ENCODE data around the gene UPF3A.

Gene UPF3A

DNA sequence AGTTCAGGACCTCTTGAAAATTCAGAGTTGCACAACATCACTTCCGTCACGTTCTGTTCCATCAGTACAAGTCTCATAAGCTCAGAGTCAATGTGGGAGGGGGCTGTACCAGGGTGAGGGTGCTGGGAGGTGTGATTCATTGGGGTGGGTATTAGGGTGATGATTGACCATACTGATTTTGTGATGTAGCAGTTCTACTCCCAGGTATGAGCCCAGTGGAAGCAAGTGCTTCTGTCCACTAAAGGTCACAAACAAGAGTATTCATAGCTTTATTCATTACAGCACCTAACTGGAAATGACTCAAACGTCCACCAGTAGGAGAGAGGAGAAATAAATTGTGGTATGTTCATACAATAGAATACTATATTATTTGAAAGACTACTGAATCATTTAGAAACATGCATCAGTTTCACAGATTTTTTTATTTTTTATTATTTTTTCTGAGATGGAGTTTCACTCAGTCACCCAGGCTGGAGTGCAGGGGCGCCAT lies 12.1 kb upstream of the UPF3A start:
- in situ Hi-C loops (cut with MboI; ENCODE audit: low sequenced_read_pairs, unreplicated experiment), result no loop called here

DNA sequence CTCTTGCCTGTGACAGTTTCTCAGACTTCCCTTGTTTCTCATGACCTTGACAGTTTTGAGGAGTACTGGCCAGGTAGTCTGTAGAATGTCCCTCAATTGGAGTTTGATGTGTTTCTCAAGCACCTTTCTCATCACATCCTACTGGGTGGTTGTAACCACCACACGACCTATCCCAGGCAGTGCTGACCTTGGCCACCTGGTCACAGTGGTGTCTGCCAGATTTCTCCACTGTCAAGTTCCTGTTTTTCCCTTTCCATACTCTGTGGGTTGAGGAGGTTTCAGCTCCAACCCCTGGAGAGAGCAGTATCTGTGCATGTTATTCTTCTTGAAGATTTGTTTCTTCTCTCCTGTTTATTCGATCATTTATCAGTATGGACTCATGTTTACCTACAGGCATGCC lies 8.4 kb upstream of the UPF3A start:
- no peak for DNase-seq (ENCODE audit: low spot score)
- in situ Hi-C loops (cut with MboI; ENCODE audit: low sequenced_read_pairs, unreplicated experiment), result no loop called here
- TF ChIP-seq, protein P1, sequence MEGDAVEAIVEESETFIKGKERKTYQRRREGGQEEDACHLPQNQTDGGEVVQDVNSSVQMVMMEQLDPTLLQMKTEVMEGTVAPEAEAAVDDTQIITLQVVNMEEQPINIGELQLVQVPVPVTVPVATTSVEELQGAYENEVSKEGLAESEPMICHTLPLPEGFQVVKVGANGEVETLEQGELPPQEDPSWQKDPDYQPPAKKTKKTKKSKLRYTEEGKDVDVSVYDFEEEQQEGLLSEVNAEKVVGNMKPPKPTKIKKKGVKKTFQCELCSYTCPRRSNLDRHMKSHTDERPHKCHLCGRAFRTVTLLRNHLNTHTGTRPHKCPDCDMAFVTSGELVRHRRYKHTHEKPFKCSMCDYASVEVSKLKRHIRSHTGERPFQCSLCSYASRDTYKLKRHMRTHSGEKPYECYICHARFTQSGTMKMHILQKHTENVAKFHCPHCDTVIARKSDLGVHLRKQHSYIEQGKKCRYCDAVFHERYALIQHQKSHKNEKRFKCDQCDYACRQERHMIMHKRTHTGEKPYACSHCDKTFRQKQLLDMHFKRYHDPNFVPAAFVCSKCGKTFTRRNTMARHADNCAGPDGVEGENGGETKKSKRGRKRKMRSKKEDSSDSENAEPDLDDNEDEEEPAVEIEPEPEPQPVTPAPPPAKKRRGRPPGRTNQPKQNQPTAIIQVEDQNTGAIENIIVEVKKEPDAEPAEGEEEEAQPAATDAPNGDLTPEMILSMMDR (IDR thresholded peaks at IDR 0.05; ENCODE audit: borderline replicate concordance, control extremely low read depth, extremely low read depth, insufficient read depth, missing control alignments), result no peak

More for the DNA sequence above, 12.1 kb upstream of the UPF3A start:
- TF ChIP-seq, protein P1 (IDR thresholded peaks at IDR 0.05; ENCODE audit: borderline replicate concordance, control extremely low read depth, extremely low read depth, insufficient read depth, missing control alignments), result no peak
- DNase-seq (ENCODE audit: low spot score), result no peak

DNA sequence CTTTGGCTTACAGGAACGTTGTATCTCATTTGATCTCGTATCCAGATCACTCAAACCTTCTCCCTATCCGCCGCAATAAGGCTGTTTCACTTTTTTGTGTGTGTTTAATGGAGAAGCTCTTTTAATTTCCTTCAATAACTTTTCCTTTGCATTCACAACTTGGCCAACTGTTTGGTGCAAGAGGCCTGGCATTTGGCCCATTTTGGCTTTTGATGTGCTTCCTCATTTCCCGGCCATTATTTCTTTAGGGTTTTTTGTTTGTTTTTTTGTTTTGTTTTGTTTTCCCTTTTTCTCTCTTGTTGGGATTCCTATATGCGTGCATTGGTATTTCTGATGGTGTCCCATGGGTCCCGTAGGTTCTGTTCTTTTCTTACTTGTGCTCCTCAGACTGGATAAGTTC lies 6.1 kb upstream of the UPF3A start:
- in situ Hi-C loops (cut with MboI; ENCODE audit: low sequenced_read_pairs, unreplicated experiment), result no loop called here
- DNase-seq (ENCODE audit: low spot score), result no peak
- TF ChIP-seq, protein P1 (IDR thresholded peaks at IDR 0.05; ENCODE audit: borderline replicate concordance, control extremely low read depth, extremely low read depth, insufficient read depth, missing control alignments), result no peak

DNA sequence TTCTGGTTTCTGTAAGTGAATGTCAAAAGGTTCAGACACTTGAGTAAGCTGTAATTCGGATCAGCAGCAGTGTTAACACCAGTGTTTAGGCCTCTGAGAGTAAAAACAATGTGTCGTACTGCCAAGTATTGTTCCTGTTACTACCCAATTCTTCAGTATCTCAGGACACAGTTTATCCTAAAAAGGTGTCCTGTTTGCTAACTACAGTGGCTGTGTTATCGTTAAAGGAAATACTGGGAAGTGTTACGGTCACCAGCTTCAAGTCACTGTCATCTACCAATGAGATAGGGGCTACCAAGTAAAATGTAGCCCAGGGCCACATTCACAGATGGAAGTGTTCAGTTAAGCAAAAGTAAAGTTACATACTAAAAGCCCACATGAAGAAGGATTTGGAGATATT lies 2.3 kb upstream of the UPF3A start:
- DNase-seq (ENCODE audit: low spot score), result no peak
- in situ Hi-C loops (cut with MboI; ENCODE audit: low sequenced_read_pairs, unreplicated experiment), result no loop called here
- TF ChIP-seq, protein P1 (IDR thresholded peaks at IDR 0.05; ENCODE audit: borderline replicate concordance, control extremely low read depth, extremely low read depth, insufficient read depth, missing control alignments), result no peak

DNA sequence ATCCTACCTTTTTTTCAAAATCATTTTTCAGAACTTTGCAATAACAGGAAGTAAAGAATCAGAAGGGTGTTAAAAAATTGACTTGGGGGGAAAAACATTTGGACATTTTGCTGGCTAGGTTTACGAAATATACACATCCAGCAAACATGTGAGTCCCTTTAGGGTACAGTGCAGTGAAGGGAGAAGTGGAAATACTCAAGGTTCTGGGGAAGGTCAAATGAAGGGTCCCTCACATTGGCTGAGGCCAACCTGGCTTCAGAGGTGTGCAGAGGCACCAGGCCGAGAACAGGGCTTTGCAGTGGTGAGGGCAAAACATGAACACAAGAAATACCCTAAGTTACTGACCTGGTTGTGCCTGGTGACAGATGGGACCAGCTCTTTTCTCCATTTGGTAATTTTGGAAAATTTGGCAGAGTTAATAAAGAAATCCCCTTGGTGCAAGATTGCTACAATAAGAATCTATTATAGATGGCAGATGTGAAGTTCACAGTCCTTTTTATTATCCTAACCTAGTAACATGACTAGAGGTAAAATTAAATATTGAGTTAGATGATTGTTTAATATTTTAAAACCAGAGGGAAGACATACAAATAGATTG lies 1.5 kb upstream of the UPF3A start:
- TF ChIP-seq, protein P1 (IDR thresholded peaks at IDR 0.05; ENCODE audit: borderline replicate concordance, control extremely low read depth, extremely low read depth, insufficient read depth, missing control alignments), result no peak
- DNase-seq (ENCODE audit: low spot score), result no peak
- in situ Hi-C loops (cut with MboI; ENCODE audit: low sequenced_read_pairs, unreplicated experiment), result no loop called here

DNA sequence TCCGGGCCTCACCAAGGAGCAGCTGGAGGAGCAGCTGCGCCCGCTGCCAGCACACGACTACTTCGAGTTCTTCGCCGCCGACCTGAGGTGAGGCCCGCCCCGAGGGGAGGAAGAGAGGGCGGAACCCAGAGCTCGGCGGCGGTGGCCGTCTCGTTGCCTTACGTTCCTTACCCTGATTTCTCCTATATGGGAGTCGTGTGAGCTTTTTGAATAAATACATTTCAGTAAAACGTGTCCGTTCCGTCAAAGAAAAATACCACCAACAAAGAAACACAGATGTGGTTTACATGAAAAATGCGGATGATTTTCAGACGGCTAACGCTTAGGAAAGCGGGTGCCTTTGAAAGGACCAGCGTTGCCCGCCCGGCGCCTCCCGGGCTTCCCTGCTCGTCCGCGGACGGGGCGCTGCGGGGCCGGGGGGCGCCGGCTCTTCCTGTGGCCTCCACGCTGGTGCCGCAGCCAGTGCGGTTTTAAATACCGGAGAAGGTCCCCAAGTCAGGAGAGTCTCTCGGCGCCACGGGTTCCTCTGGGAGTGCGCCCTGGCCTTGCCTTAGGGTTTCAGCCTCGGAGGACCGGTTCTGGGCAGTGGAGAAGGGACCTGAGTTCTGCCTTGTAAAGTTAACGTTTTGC lies 755 bp downstream of the UPF3A start:
- in situ Hi-C loops (cut with MboI; ENCODE audit: low sequenced_read_pairs, unreplicated experiment), result no loop called here
- peak; percentile 81 for DNase-seq (ENCODE audit: low spot score)
- TF ChIP-seq, protein P1 (IDR thresholded peaks at IDR 0.05; ENCODE audit: borderline replicate concordance, control extremely low read depth, extremely low read depth, insufficient read depth, missing control alignments), result no peak
